SU-DHL-6 (cell line): ENCODE measurements around the gene LPCAT3.

ENCODE experiments used
- H2AFZ ChIP-seq: fragments of 200-600 bp; sonication (generic); 2 replicates; pipeline ENCODE4 v1.6.1; 2014; ENCODE audit warnings: low read depth, mild to moderate bottlenecking, moderate library complexity, mixed read lengths, antibody characterized with exemption, low read length; ENCODE audit not compliant: severe bottlenecking
- H3F3A ChIP-seq: fragments of 200-600 bp; shearing (Covaris generic); 2 replicates; pipeline ENCODE4 v1.6.0; 2016; ENCODE audit warnings: antibody characterized with exemption, mild to moderate bottlenecking; ENCODE audit not compliant: insufficient read depth
- H3K27ac ChIP-seq: fragments of 200-600 bp; sonication (generic); 2 replicates; pipeline ENCODE4 v1.5.1; 2016; ENCODE audit warnings: low read depth, mild to moderate bottlenecking, low read length, moderate library complexity, mixed read lengths
- H3K27me3 ChIP-seq: fragments of 200-600 bp; sonication (generic), shearing (Covaris generic); 2 replicates; pipeline ENCODE4 v1.6.0; 2014; ENCODE audit warnings: mild to moderate bottlenecking, low read length
- H3K36me3 ChIP-seq: fragments of 200-600 bp; sonication (generic); 2 replicates; pipeline ENCODE4 v1.6.1; 2014; ENCODE audit warnings: mild to moderate bottlenecking, low read length, mixed read lengths
- H3K4me2 ChIP-seq: fragments of 300-600, 200-600 bp; shearing (Covaris generic), sonication (generic); 2 replicates; pipeline ENCODE4 v1.6.0; 2014; ENCODE audit warnings: low read length, low read depth, mild to moderate bottlenecking; ENCODE audit not compliant: poor library complexity, severe bottlenecking
- H3K4me3 ChIP-seq: fragments of 200-600 bp; sonication (generic); 2 replicates; pipeline ENCODE4 v1.5.1; 2014; ENCODE audit warnings: antibody characterized with exemption, low read length, mild to moderate bottlenecking, mixed read lengths; ENCODE audit not compliant: insufficient read depth, poor library complexity, severe bottlenecking
- H3K79me2 ChIP-seq: fragments of 200-600 bp; sonication (generic); 2 replicates; pipeline ENCODE4 v1.6.1; 2014; ENCODE audit warnings: mild to moderate bottlenecking, low read length, moderate library complexity; ENCODE audit not compliant: insufficient read depth
- H3K9ac ChIP-seq: fragments of 200-600 bp; sonication (generic); 2 replicates; pipeline ENCODE4 v1.7.0; 2014; ENCODE audit warnings: mild to moderate bottlenecking, low read length
- H3K9me2 ChIP-seq: fragments of 200-600 bp; sonication (generic); replicated peaks from 2 replicates; pipeline ENCODE4 v1.6.1; 2014; ENCODE audit warnings: low read length; ENCODE audit not compliant: insufficient read depth
- H3K9me3 ChIP-seq: fragments of 200-600 bp; sonication (generic); 2 replicates; pipeline ENCODE4 v1.6.1; 2014; ENCODE audit warnings: low read length, mixed read lengths; ENCODE audit not compliant: insufficient read depth
- H4K20me1 ChIP-seq: fragments of 200-600 bp; sonication (generic); 2 replicates; pipeline ENCODE4 v1.6.1; 2014; ENCODE audit warnings: low read depth, mild to moderate bottlenecking, antibody characterized with exemption, low read length, moderate library complexity, mixed read lengths
- EZH2phosphoT487 ChIP-seq: fragments of 200-600 bp; sonication (generic), shearing (Covaris generic); conservative IDR thresholded peaks from 2 replicates; pipeline ENCODE4 v1.6.1; 2018; ENCODE audit warnings: mild to moderate bottlenecking, antibody characterized with exemption, low read length, moderate library complexity, mixed read lengths
- TF ChIP-seq, protein P1 (sequence below): fragments of 200-600 bp; sonication (generic); IDR thresholded peaks from one replicate; pipeline ENCODE4 v1.5.1; 2017; ENCODE audit warnings: antibody characterized with exemption, mild to moderate bottlenecking, low read length, moderate library complexity; ENCODE audit not compliant: insufficient read depth, poor library complexity, severe bottlenecking

The LPCAT3 gene

DNA sequence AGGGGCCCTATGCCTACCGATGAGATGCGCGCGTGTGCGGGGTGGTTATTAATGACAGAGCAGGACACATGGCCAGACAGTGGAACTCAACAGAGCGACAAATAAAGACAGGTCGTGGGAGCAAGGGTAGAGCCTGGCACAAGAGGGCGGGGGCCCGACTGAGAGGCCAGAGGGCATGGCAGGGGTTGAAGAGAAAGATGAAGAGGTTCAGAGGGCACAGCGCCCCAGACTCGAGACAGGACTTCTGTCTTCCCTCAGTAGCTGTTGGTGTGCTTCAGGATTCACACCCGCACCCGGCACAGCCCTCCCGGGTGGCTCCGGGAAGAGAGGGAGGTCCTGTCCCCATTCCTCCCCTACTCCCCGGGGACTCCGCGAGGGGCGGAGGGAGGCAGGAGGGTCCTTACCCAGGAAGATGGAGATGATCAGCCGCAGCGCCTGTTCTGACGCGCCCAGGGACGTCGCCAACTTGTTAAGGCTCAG, 366 bp downstream of the LPCAT3 start:
- peak overlapping the region; percentile 96 for H2AFZ ChIP-seq
- no peaks in the 10 kb centered on the region for H4K20me1 ChIP-seq
- H3K9me3 ChIP-seq: no peaks in the 10 kb centered on the region
- no peaks in the 10 kb centered on the region for H3K27me3 ChIP-seq
- H3K79me2 ChIP-seq: peaks cover 23% of the 10 kb centered on the region; the same call in 1 of the 2 replicates
- H3K4me3 ChIP-seq: peak overlapping the region; percentile 76
- H3K9me2 ChIP-seq: no peaks in the 10 kb centered on the region
- H3K27ac ChIP-seq: peak overlapping the region; percentile 86
- peak overlapping the region; percentile 92 for H3K4me2 ChIP-seq
- H3K36me3 ChIP-seq: no peaks in the 10 kb centered on the region
- peak overlapping the region; percentile 90 for H3K9ac ChIP-seq
- H3F3A ChIP-seq: no peaks in the 10 kb centered on the region
- TF ChIP-seq, protein P1, sequence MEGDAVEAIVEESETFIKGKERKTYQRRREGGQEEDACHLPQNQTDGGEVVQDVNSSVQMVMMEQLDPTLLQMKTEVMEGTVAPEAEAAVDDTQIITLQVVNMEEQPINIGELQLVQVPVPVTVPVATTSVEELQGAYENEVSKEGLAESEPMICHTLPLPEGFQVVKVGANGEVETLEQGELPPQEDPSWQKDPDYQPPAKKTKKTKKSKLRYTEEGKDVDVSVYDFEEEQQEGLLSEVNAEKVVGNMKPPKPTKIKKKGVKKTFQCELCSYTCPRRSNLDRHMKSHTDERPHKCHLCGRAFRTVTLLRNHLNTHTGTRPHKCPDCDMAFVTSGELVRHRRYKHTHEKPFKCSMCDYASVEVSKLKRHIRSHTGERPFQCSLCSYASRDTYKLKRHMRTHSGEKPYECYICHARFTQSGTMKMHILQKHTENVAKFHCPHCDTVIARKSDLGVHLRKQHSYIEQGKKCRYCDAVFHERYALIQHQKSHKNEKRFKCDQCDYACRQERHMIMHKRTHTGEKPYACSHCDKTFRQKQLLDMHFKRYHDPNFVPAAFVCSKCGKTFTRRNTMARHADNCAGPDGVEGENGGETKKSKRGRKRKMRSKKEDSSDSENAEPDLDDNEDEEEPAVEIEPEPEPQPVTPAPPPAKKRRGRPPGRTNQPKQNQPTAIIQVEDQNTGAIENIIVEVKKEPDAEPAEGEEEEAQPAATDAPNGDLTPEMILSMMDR: no peak
- no peak for TF ChIP-seq EZH2phosphoT487

DNA sequence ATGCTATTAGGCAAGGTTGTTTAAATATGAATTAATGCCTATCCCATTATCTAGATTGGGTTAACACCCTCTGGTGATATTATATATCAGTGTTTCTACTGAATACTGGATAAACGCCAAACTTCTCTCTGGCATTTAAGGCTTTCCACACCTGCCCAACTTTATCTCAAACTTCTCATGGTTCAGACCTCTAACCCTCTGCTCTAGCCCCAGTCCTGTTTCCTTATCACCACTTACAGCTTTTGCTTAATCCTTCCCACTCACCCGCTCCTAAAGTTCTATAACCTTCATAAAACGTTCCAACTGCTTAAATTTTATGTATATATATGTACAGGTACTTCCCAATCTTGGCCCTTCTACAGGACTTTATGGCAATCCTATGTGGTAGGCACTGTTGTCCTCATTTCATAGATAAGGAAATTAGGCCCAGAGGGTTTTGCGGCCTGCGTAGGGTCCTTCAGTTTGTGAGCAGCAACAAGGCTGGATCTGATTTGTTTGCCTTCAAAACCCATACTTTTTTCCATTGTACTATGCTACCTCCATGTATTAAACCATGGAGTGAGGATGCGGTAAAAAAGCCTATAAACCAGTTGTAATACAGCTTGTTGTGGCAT, 1.2 kb downstream of the LPCAT3 start:
- TF ChIP-seq EZH2phosphoT487: no peak
- TF ChIP-seq, protein P1: no peak
- H3F3A ChIP-seq: no peaks in the 10 kb centered on the region
- H3K9me2 ChIP-seq: no peaks in the 10 kb centered on the region
- no peaks in the 10 kb centered on the region for H3K36me3 ChIP-seq
- H3K4me2 ChIP-seq: peak overlapping the region; percentile 92
- H3K27ac ChIP-seq: no peak overlapping the region
- peak overlapping the region; percentile 90 for H3K9ac ChIP-seq
- H3K9me3 ChIP-seq: no peaks in the 10 kb centered on the region
- no peaks in the 10 kb centered on the region for H3K27me3 ChIP-seq
- H2AFZ ChIP-seq: no peak overlapping the region
- H4K20me1 ChIP-seq: no peaks in the 10 kb centered on the region
- peaks cover 23% of the 10 kb centered on the region; the same call in 1 of the 2 replicates for H3K79me2 ChIP-seq
- H3K4me3 ChIP-seq: peak overlapping the region; percentile 76

DNA sequence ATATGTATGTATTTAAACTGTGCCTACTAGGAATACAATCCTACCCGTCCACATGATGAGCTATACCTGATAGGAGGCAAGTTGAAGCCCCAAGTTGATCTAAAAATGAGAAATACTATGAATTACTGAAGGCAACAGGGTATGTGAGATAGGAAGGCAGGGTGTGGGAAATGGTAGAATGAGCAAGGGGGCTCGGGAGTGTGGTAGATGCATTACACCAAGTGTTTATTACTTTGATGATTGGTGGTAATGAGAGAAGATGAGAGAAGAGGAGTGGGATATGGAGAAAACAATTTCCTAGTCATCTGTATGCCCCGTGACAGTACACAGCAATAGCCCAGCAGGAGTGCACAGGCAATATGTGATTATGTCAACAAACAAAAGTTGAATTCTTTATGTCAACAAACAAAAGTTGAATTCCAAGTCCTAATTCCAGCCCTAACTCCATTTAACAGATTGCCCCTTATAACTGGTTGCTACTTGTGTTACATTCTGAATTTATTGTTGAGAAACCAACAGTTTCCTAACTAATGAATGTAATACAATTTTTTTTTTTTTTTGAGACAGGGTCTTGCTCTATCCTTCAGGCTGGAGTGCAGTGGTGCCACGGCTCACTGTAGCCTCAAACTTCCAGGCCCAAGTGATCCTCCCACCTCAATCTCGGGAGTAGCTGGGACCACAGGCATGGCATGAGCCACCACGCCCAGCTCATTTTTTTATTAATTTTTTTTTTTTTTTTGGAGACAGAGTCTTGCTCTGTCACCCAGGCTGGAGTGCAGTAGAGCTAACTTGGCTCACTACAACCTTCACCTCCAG, 2.5 kb downstream of the LPCAT3 start:
- no peak for TF ChIP-seq EZH2phosphoT487
- H3K9me2 ChIP-seq: no peaks in the 10 kb centered on the region
- H3K9me3 ChIP-seq: no peaks in the 10 kb centered on the region
- H3K27me3 ChIP-seq: no peaks in the 10 kb centered on the region
- no peaks in the 10 kb centered on the region for H3K36me3 ChIP-seq
- H3F3A ChIP-seq: no peaks in the 10 kb centered on the region
- H2AFZ ChIP-seq: no peak overlapping the region
- no peak overlapping the region for H3K4me3 ChIP-seq
- no peak overlapping the region for H3K4me2 ChIP-seq
- no peak overlapping the region for H3K27ac ChIP-seq
- no peaks in the 10 kb centered on the region for H4K20me1 ChIP-seq
- no peak overlapping the region for H3K9ac ChIP-seq
- peaks cover 23% of the 10 kb centered on the region; the same call in 1 of the 2 replicates for H3K79me2 ChIP-seq
